GM12872 (cell line): ENCODE measurements around the gene HOXA11.

Source experiments
- CTCF ChIP-seq: IDR thresholded peaks from 3 replicates; pipeline ENCODE4 v1.5.1; 2011; ENCODE audit warnings: low read depth, mild to moderate bottlenecking, low read length, moderate library complexity; ENCODE audit not compliant: insufficient read depth

The HOXA11 gene

GRCh38 chr7:27183682-27184336, 1.2 kb downstream of the HOXA11 start:
- no peak for TF ChIP-seq CTCF

GRCh38 chr7:27182861-27183681, 2.0 kb downstream of the HOXA11 start:
- TF ChIP-seq CTCF: no peak

- TF ChIP-seq CTCF: no peak
These were observed 2.7 kb downstream of the HOXA11 start for GRCh38 chr7:27182285-27182841.

GRCh38 chr7:27181795-27182275, 3.2 kb downstream of the HOXA11 start:
- no peak for TF ChIP-seq CTCF

- TF ChIP-seq CTCF: no peak
These were observed 4.3 kb downstream of the HOXA11 start for GRCh38 chr7:27180431-27181420.

- peak; percentile 67 for TF ChIP-seq CTCF
These were observed 5.3 kb downstream of the HOXA11 start for GRCh38 chr7:27179503-27180430.
